GM12878 (cell line): ENCODE data around the gene PMEL. TPM values are rescaled to one million over a fixed set of nuclear protein-coding genes. Genes with fewer than 3 reads are reported as not detected.

Experiments
- ATAC-seq: fragments of 200-7000 bp; cut with Tn5 transposase; 3 replicates; pipeline ENCODE4 v1.9.1; 2020; ENCODE audit warnings: mild to moderate bottlenecking, moderate library complexity
- BruUV-seq: library from RNA; stranded (reverse); fragments of 400-500 nt; replicated peaks from 2 replicates; lab custom pipeline; 2021; lab: Mats Ljungman, UMichigan
- CTCF ChIA-PET: fragments of 300-600 bp; sonication (Branson Sonifier 250); formaldehyde crosslinking; extraction: SDS; loops from one replicate; lab custom pipeline; 2021; ENCODE audit warnings: inconsistent platforms; lab: Yijun Ruan, JAX
- POLR2A ChIA-PET: fragments of 350-600 bp; formaldehyde crosslinking; extraction: SDS; loops from one replicate; lab custom pipeline; 2021; ENCODE audit warnings: inconsistent platforms; lab: Charles Lee
- RAD21 ChIA-PET: fragments of 300-600 bp; sonication (Branson Sonifier 250); formaldehyde crosslinking; loops from one replicate; lab custom pipeline; 2023; ENCODE audit warnings: antibody characterized with exemption; ENCODE audit not compliant: unreplicated experiment; lab: Charles Lee
- SMC1A ChIA-PET: fragments of 300-600 bp; sonication (Branson Sonifier 250); formaldehyde crosslinking; loops from one replicate; lab custom pipeline; 2023; ENCODE audit not compliant: unreplicated experiment, uncharacterized antibody; lab: Charles Lee
- DNase-seq: peaks from one replicate; pipeline ENCODE4 v3.0.0-alpha.2; 2011; ENCODE audit warnings: low read depth, low spot score
- FAIRE-seq: peaks from 3 replicates; lab custom pipeline; 2011; peaks lifted over from hg19 to GRCh38; lab: Jason Lieb, UNC
- H2AFZ ChIP-seq: 2 replicates; pipeline ENCODE4 v1.6.0; 2011; ENCODE audit warnings: low read depth, low read length, control low read depth; ENCODE audit not compliant: control insufficient read depth
- H3K27ac ChIP-seq: 2 replicates; pipeline ENCODE4 v1.5.1; 2011; ENCODE audit warnings: control low read depth; ENCODE audit not compliant: control insufficient read depth, insufficient read depth
- H3K27me3 ChIP-seq, 2 experiments: replicated peaks in 1 of 2; 2 replicates each; pipeline versions ENCODE4 v1.6.0 to v1.6.1; 2011; ENCODE audit warnings: low read length in 1 of 2; ENCODE audit not compliant: control insufficient read depth in 2 of 2, insufficient read depth in 2 of 2
- H3K36me3 ChIP-seq, 2 experiments: 2 replicates each; pipeline ENCODE4 v1.5.1; 2011; ENCODE audit warnings: low read length in 1 of 2; ENCODE audit not compliant: control insufficient read depth in 2 of 2, insufficient read depth in 2 of 2
- H3K4me1 ChIP-seq: 2 replicates; pipeline ENCODE4 v1.6.1; 2011; ENCODE audit warnings: mild to moderate bottlenecking, low read length, moderate library complexity, mixed read lengths; ENCODE audit not compliant: control insufficient read depth, insufficient read depth
- H3K4me2 ChIP-seq: 2 replicates; pipeline ENCODE4 v1.6.0; 2011; ENCODE audit warnings: control low read depth; ENCODE audit not compliant: control insufficient read depth, insufficient read depth
- H3K4me3 ChIP-seq: fragments of 200-600 bp; sonication (generic); 2 replicates; pipeline ENCODE4 v1.5.1; 2016
- H3K79me2 ChIP-seq: 2 replicates; pipeline ENCODE4 v1.6.0; 2011; ENCODE audit warnings: low read length; ENCODE audit not compliant: control insufficient read depth, insufficient read depth
- H3K9ac ChIP-seq: 2 replicates; pipeline ENCODE4 v1.8.0; 2011; ENCODE audit warnings: low read length, control low read depth, mixed read lengths; ENCODE audit not compliant: control insufficient read depth, insufficient read depth
- H3K9me3 ChIP-seq: replicated peaks from 3 replicates; pipeline ENCODE4 v1.5.1; 2011; ENCODE audit warnings: mild to moderate bottlenecking, low read length; ENCODE audit not compliant: control insufficient read depth, insufficient read depth
- H4K20me1 ChIP-seq: 2 replicates; pipeline ENCODE4 v1.6.0; 2011; ENCODE audit not compliant: control insufficient read depth, insufficient read depth
- ATF2 ChIP-seq: IDR thresholded peaks from 2 replicates; pipeline ENCODE4 v1.6.1; 2012; ENCODE audit warnings: low read length, inconsistent platforms
- CBFB ChIP-seq: IDR thresholded peaks from 2 replicates; pipeline ENCODE4 v1.6.1; 2016; ENCODE audit warnings: antibody characterized with exemption, low read depth
- POLR2A ChIP-seq: IDR thresholded peaks from 2 replicates; pipeline ENCODE4 v1.6.1; 2011; ENCODE audit warnings: low read depth, mild to moderate bottlenecking, low read length
- RELB ChIP-seq: fragments of 450-650 bp; IDR thresholded peaks from 2 replicates; pipeline ENCODE4 v1.6.1; 2017; ENCODE audit warnings: low read depth, mild to moderate bottlenecking, moderate library complexity
- RUNX3 ChIP-seq: IDR thresholded peaks from 2 replicates; pipeline ENCODE4 v1.6.1; 2012; ENCODE audit warnings: low read length, inconsistent platforms
- TCF3 ChIP-seq: IDR thresholded peaks from 2 replicates; pipeline ENCODE4 v1.6.1; 2012; ENCODE audit warnings: low read depth, mild to moderate bottlenecking, low read length, borderline replicate concordance; ENCODE audit not compliant: insufficient read depth
- WGBS: methylation state at CpG from one replicate; pipeline ENCODE4 v1.1.6; 2016; ENCODE audit warnings: low lambda C conversion rate; ENCODE audit not compliant: insufficient replicate concordance, insufficient coverage; ENCODE audit errors: missing lambda C conversion rate; 5-methylcytosine and 5-hydroxymethylcytosine counted together
- in situ Hi-C: fragments of 300-500 bp; cut with MboI; formaldehyde crosslinking; loops from 9 replicates; pipeline ENCODE4 v1.14.3; 2018; ENCODE audit warnings: mixed read lengths
- intact Hi-C: fragments of 100-400 bp; cut with micrococcal nuclease; formaldehyde crosslinking; loops from one replicate; pipeline ENCODE4 v1.14.2; 2022; ENCODE audit not compliant: unreplicated experiment
- polyA plus RNA-seq, 11 experiments: library from polyadenylated mRNA; depleted of rRNA in 4 of 11; unstranded in 6 of 11; stranded (reverse) in 5 of 11; fragments of >200 nt; fragmentation: Nextera tagmentation in 4 of 11; fragmentation: Illumina TruSeq in 1 of 11; extraction: Ambion mirVana in 4 of 11; extraction: Trizol in 1 of 11; gene quantifications; 1 replicate in 1 of 11; 2 replicates in 10 of 11; pipeline versions ENCODE4 v1.2.1 to v1.2.3, GENCODE V29; 2011 to 2016; ENCODE audit warnings: inconsistent platforms in 2 of 11, missing spikeins in 2 of 11, low read depth in 1 of 11
- total RNA-seq, 4 experiments: library from RNA; depleted of rRNA in 3 of 4; stranded (reverse); fragments of >200 nt in 3 of 4; fragmentation: Illumina TruSeq in 1 of 4; extraction: Trizol in 1 of 4; gene quantifications; 2 replicates each; pipeline versions ENCODE4 v1.2.1 to v1.2.3, GENCODE V29; 2013 to 2021

The PMEL gene
- total and polyA plus RNA-seq, 10 of the 15 experiments (the other 5 are each of a cell fraction or from before 2014, with no cell fraction given) = 0.32 to 1.6 (median 0.56) TPM

DNA sequence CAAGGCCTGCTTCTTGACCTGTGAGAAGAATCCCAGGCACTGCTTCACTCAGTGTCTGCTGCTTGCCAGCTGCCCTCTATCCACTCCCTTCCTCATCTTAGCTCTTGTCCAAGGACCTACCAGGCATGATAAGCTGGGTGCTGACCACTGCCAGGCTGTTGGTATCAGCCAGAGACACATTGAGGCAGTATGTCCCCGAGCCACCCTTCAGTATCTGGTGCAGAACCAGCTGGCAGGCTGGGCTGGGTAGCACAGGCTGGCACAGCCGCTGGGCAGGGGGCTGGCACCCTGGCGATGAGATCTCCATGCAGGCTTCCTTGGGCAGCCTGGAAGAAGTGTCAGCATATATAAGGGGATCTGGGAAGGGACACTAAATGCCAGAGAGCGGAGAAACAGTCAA, 10.5 kb downstream of the PMEL start:
- H3K27me3 ChIP-seq = no peaks in the 10 kb centered on the region
- POLR2A ChIA-PET = interaction anchor here (1.7 kb wide), 1 partner anchor 19 kb away, joined by 8 read pairs; the partner anchor contains the start of gene RAB5B
- intact Hi-C loops = no loop called here
- H2AFZ ChIP-seq = no peak overlapping the region
- no peaks in the 10 kb centered on the region for H3K9me3 ChIP-seq
- no peak overlapping the region for H3K9ac ChIP-seq
- no peaks in the 10 kb centered on the region for H3K79me2 ChIP-seq
- ATAC-seq = 0 out of 3 replicates have a peak, but pooled peaks have one; percentile 14
- no peak overlapping the region for H3K4me3 ChIP-seq
- no peaks in the 10 kb centered on the region for H3K4me1 ChIP-seq
- no TSS peak for BruUV-seq
- H4K20me1 ChIP-seq = no peaks in the 10 kb centered on the region
- SMC1A ChIA-PET = interaction anchor here (0.6 to 1.4 kb wide), 4 partner anchors 13 to 406 kb away, joined by 3 to 5 read pairs (median 3); no protein-coding TSS in a partner anchor
- no peak for FAIRE-seq
- H3K27ac ChIP-seq = no peak overlapping the region
- CTCF ChIA-PET = interaction anchor here (0.6 to 1.6 kb wide), 5 partner anchors 11 to 85 kb away, joined by 3 to 5 read pairs (median 4); no protein-coding TSS in a partner anchor
- 73% methylated on average over 4 of the region's 4 CpGs for WGBS
- RAD21 ChIA-PET = no interaction called here
- H3K4me2 ChIP-seq = no peak overlapping the region
- no peak for DNase-seq
- TF ChIP-seq TCF3 (no peak), POLR2A (peak; percentile 51), ATF2 (no peak)
- in situ Hi-C loops = no loop called here
- peaks cover 3 to 9% of the 10 kb centered on the region in 2 experiments; a peak in 3 of 4 replicates for H3K36me3 ChIP-seq

DNA sequence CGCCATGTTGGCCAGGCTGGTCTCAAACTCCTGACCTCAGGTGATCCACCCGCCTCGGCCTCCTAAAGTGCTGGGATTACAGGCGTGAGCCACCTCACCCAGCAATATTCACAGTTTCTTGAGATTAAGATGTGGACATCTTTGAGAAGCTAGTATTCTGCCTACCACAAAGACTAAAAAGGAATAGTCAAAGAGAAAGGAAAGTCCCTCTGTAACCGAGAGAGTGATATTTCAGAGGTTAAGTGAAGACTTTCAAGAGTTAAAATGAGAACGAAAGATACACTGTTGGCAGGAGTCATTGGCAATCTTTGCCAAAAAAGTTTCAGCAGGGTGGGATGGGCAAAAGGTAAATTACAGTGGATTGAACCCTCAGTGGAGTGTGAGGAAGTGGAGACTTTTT, 19.3 kb downstream of the PMEL start:
- peak; percentile 47; the same call in 1 of the 2 replicates for TF ChIP-seq RUNX3
- peak; percentile 73 for TF ChIP-seq RELB
- TF ChIP-seq CBFB = no peak
- Histone ChIP-seq H3K9me3 (no peaks in the 10 kb centered on the region), H3K27me3 (no peaks in the 10 kb centered on the region), H3K36me3 (peaks cover 0 to 16% of the 10 kb centered on the region in 2 experiments; a peak in 2 of 4 replicates), H3K9ac (0 out of 2 replicates have a peak overlapping the region, but pooled peaks have one; percentile 29), H3K79me2 (no peaks in the 10 kb centered on the region), H3K4me3 (0 out of 2 replicates have a peak overlapping the region, but pooled peaks have one; percentile 24), H4K20me1 (no peaks in the 10 kb centered on the region), H2AFZ (no peak overlapping the region), H3K4me2 (peak overlapping the region; percentile 59), H3K4me1 (peaks cover 15% of the 10 kb centered on the region), H3K27ac (peak overlapping the region; percentile 61)
- no TSS peak for BruUV-seq
- ChIA-PET RAD21 (interaction anchor here (0.7 to 2.0 kb wide), 4 partner anchors 27 to 209 kb away, joined by 3 to 8 read pairs (median 4); partner anchors contain the start of gene RAB5B), SMC1A (interaction anchor here (1.1 to 1.7 kb wide), 4 partner anchors 12 to 208 kb away, joined by 3 to 6 read pairs (median 4); partner anchors contain the start of gene RAB5B), POLR2A (interaction anchor here (0.6 to 1.2 kb wide), 5 partner anchors 13 to 648 kb away, joined by 3 to 7 read pairs (median 5); partner anchors contain the start of gene RAB5B), CTCF (interaction anchor here (1.2 to 4.0 kb wide), 3 partner anchors 13 to 208 kb away, joined by 3 to 31 read pairs (median 5); no protein-coding TSS in a partner anchor)
- WGBS = 45% methylated on average over 6 of the region's 6 CpGs
- intact Hi-C loops = no loop called here
- peak; percentile 97 for ATAC-seq
- no peak for DNase-seq
- in situ Hi-C loops = no loop called here
- no peak for FAIRE-seq
